Large intestine (tissue), 12 donors: ENCODE results near the gene CDH26. TPM values are rescaled to one million over a fixed set of nuclear protein-coding genes. Genes with fewer than 3 reads are reported as not detected.
A peak's percentile ranks its signal among the peaks of the same experiment; 100 is the strongest.

Experiments
- DNase-seq, 2 donors: peaks; one replicate each; pipeline versions ENCODE4 v3.0.0 to v3.0.0-alpha.2; 2013
- H3K27ac ChIP-seq: one replicate; pipeline ENCODE4 v1.5.1; 2013; ENCODE audit warnings: low read length
- H3K27me3 ChIP-seq: 2 replicates; pipeline ENCODE4 v1.6.1; 2013; ENCODE audit warnings: low read length; ENCODE audit not compliant: control insufficient read depth, insufficient read depth
- H3K36me3 ChIP-seq: 2 replicates; pipeline ENCODE4 v1.6.1; 2013; ENCODE audit warnings: low read length; ENCODE audit not compliant: control insufficient read depth, insufficient read depth
- H3K4me1 ChIP-seq: one replicate; pipeline ENCODE4 v1.6.1; 2013; ENCODE audit warnings: low read length; ENCODE audit not compliant: control insufficient read depth, insufficient read depth
- H3K4me3 ChIP-seq: one replicate; pipeline ENCODE4 v1.5.1; 2013; ENCODE audit warnings: low read length
- H3K9me3 ChIP-seq: one replicate; pipeline ENCODE4 v1.6.1; 2013; ENCODE audit warnings: mild to moderate bottlenecking, low read depth, low read length, moderate library complexity; ENCODE audit not compliant: control insufficient read depth
- WGBS: methylation state at CpG from one replicate; pipeline ENCODE4 v1.1.5; 2013; ENCODE audit warnings: low lambda C conversion rate; ENCODE audit not compliant: insufficient coverage; 5-methylcytosine and 5-hydroxymethylcytosine counted together
- long read RNA-seq, 11 donors: transcript quantifications; one replicate each; lab custom pipeline, GENCODE V29; 2026
- polyA plus RNA-seq: library from polyadenylated mRNA; unstranded; fragments of 120-200 nt; gene quantifications from one replicate; pipeline ENCODE4 v1.2.1, GENCODE V29; 2013

CDH26 gene
- 1.3 TPM for polyA plus RNA-seq
- long read RNA-seq, donor 1, result 0 reads
- long read RNA-seq, donor 2, result 0 reads
- long read RNA-seq, donor 3, result 0 reads
- long read RNA-seq, donor 4, result 0 reads
- long read RNA-seq, donor 5, result 0 reads
- long read RNA-seq, donor 6, result 0 reads
- long read RNA-seq, donor 7, result 0 reads
- long read RNA-seq, donor 8, result 0 reads
- long read RNA-seq, donor 9, result 0 reads
- long read RNA-seq, donor 10, result 0 reads
- long read RNA-seq, donor 11, result 0 reads

GRCh38 chr20:59958123-59958522, at the start of gene CDH26:
Gene CDH26 (plus strand): TSS chr20:59958423. CDS start chr20:59958727, 304 bp downstream.
- Histone ChIP-seq H3K4me3 (no peak within 1 kb of the TSS), H3K4me1 (no peaks in the 10 kb centered on the region), H3K9me3 (no peaks in the 10 kb centered on the region), H3K36me3 (no peaks in the 10 kb centered on the region), H3K27ac (no peak within 1 kb of the TSS), H3K27me3 (no peaks in the 10 kb centered on the region)
- WGBS, result 17% methylated on average over 1 of the region's 5 CpGs
- DNase-seq, result no peak

DNA sequence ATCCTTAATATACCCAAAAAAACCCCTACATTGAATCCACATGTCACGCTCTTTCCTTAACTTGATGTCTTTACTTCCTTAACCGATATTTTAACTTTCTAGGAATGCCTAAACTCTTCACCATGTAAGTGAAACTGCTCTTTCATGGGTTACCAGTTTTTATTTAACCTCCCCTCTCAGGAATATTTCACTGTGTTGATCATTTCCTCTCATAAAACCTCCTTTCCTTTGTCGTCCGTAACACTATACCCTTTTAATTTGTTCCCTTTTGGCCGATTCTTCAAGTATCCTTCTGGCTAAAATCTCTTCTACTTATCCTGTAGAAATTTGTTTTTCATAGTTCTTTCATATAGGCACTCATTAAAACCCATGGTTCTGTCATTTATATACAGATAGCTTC, 49.4 kb upstream of the CDH26 start:
- no peaks in the 10 kb centered on the region for H3K27me3 ChIP-seq
- H3K27ac ChIP-seq, result no peak overlapping the region
- H3K36me3 ChIP-seq, result no peaks in the 10 kb centered on the region
- no peak overlapping the region for H3K4me3 ChIP-seq
- no peaks in the 10 kb centered on the region for H3K9me3 ChIP-seq
- DNase-seq, result no peak
- no peaks in the 10 kb centered on the region for H3K4me1 ChIP-seq
- 84% methylated on average over 4 of the region's 5 CpGs for WGBS

DNA sequence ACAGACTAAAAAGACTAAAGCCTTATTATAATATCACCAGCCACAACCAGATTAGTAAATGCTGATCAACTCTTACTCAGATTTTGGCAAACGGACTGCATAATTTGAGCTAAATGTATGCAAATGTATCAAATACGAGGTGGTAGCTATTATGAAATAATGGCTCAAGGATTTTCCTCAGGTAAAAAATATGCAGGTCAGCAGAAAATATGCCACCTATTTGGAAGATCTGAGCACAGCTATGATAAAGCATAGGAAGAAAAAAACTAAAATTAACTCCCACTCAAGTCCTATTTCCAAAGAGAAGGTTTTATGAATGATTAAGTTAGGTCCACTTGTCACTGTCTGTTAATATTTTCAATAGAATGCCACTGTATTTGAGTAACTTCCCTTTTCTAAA, 47.2 kb upstream of the CDH26 start:
- no CpG with 5 or more reads among the region's 2 CpGs for WGBS
- no peaks in the 10 kb centered on the region for H3K36me3 ChIP-seq

GRCh38 chr20:59912609-59913008, 45.6 kb upstream of the CDH26 start:
- 50% methylated on average over 1 of the region's 4 CpGs for WGBS
- no peak for DNase-seq

More for the DNA sequence above, 47.2 kb upstream of the CDH26 start:
- no peak overlapping the region for H3K4me3 ChIP-seq
- H3K27ac ChIP-seq, result no peak overlapping the region
- DNase-seq, result no peak
- no peaks in the 10 kb centered on the region for H3K4me1 ChIP-seq
- H3K27me3 ChIP-seq, result no peaks in the 10 kb centered on the region
- H3K9me3 ChIP-seq, result no peaks in the 10 kb centered on the region

GRCh38 chr20:59920944-59921343, 37.3 kb upstream of the CDH26 start:
- Histone ChIP-seq H3K27me3 (no peaks in the 10 kb centered on the region), H3K9me3 (no peaks in the 10 kb centered on the region), H3K4me3 (no peak overlapping the region), H3K27ac (no peak overlapping the region), H3K4me1 (no peaks in the 10 kb centered on the region), H3K36me3 (no peaks in the 10 kb centered on the region)
- no peak for DNase-seq

More at GRCh38 chr20:59912609-59913008, 45.6 kb upstream of the CDH26 start:
- Histone ChIP-seq H3K27me3 (no peaks in the 10 kb centered on the region), H3K27ac (no peak overlapping the region), H3K36me3 (no peaks in the 10 kb centered on the region), H3K4me1 (no peaks in the 10 kb centered on the region), H3K4me3 (no peak overlapping the region), H3K9me3 (no peaks in the 10 kb centered on the region)

- H3K9me3 ChIP-seq, result no peaks in the 10 kb centered on the region
- H3K27ac ChIP-seq, result no peak overlapping the region
- no peaks in the 10 kb centered on the region for H3K36me3 ChIP-seq
- no peaks in the 10 kb centered on the region for H3K27me3 ChIP-seq
- no CpG with 5 or more reads among the region's 1 CpG for WGBS
- no peaks in the 10 kb centered on the region for H3K4me1 ChIP-seq
- DNase-seq, result no peak
- H3K4me3 ChIP-seq, result no peak overlapping the region
Observed at GRCh38 chr20:59923514-59923913, 34.7 kb upstream of the CDH26 start.

DNA sequence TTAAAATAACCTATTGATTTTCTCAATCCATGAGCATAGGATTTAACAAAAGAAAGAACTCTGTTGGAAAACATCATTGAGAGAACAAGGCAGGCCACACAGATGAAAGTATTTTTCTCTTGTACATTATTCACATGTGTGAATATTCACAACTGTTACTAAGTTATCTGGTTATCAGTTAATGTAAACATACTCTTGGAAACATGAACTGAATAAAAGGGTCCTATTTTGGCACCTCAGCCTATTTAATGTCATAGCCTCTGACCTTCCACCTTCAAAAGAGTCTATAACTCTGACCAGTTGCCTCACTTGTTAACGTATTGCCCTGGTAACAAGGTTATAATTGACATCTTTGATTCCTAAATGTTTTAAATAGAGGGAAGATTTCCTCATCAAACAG, 32.9 kb upstream of the CDH26 start:
- DNase-seq, result no peak
- WGBS, result no CpG with 5 or more reads among the region's 1 CpG
- Histone ChIP-seq H3K27me3 (no peaks in the 10 kb centered on the region), H3K9me3 (no peaks in the 10 kb centered on the region), H3K4me3 (no peak overlapping the region), H3K36me3 (no peaks in the 10 kb centered on the region), H3K4me1 (no peaks in the 10 kb centered on the region), H3K27ac (no peak overlapping the region)

DNA sequence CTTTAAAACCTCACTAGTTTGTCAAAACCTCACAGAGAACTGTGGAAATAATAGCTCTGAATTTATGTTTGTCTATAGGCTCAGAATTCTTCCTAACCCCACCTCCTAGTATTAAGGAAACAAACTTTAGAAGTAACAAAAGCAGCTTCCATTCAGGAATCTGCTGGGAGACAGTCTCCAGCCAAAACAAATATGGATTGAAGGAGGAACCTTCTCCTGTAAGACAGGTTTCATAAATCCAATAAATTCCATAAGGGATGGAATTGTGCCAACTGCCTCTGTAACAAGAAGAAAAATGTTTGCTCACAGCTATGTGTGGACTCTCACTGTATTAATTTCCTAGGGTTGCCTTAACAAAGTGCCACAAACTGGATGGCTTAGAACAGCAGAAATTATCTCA, 32.3 kb upstream of the CDH26 start:
- H3K4me1 ChIP-seq, result no peaks in the 10 kb centered on the region
- no peak overlapping the region for H3K27ac ChIP-seq
- no peak overlapping the region for H3K4me3 ChIP-seq
- no peaks in the 10 kb centered on the region for H3K27me3 ChIP-seq
- no peaks in the 10 kb centered on the region for H3K36me3 ChIP-seq
- peak in 1 of 2 donors; percentile 20 for DNase-seq
- no peaks in the 10 kb centered on the region for H3K9me3 ChIP-seq

- Histone ChIP-seq H3K27me3 (no peaks in the 10 kb centered on the region), H3K9me3 (peaks cover 8% of the 10 kb centered on the region), H3K4me1 (no peaks in the 10 kb centered on the region), H3K4me3 (no peak overlapping the region), H3K36me3 (no peaks in the 10 kb centered on the region), H3K27ac (no peak overlapping the region)
- DNase-seq, result no peak
- WGBS, result 90% methylated on average over 6 of the region's 9 CpGs
Observed at GRCh38 chr20:59931511-59932312, 26.5 kb upstream of the CDH26 start.

DNA sequence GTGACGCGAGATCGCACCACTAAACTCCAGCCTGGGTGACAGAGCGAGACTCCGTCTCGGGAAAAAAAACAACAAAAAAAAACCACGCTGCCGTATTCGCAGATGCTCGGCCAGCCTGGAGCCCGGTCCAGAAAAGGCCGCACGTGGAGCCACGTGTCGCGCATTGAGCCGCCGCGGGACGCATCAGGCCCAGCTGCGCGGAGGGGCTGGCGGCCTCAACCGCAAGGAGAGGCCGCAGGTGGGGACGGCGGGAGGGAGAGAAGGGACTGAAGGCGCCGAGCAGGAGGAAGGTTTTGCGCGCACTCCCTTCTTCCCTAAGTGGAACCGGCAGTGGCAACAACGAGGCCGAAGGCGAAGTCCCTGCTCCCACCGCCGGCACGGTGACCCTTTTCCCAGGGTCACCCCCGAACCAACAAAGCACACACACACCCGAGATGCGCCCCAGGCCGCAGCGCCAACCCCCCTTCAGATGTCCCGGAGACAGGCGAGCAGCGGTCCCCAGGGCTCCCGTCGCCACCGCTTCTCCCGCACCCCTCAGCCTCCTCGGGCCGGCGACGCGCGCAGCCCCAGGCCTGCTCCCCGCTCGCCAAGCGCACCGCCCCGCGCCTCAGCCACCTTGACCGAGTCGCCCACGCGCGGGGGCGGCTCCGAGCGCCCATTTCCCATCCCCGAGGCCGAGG, 25.5 kb upstream of the CDH26 start:
- H3K9me3 ChIP-seq, result peaks cover 8% of the 10 kb centered on the region
- WGBS, result no CpG with 5 or more reads among the region's 72 CpGs
- H3K36me3 ChIP-seq, result no peaks in the 10 kb centered on the region
- no peak overlapping the region for H3K4me3 ChIP-seq
- no peak for DNase-seq
- H3K4me1 ChIP-seq, result peaks cover 4% of the 10 kb centered on the region
- H3K27ac ChIP-seq, result no peak overlapping the region
- no peaks in the 10 kb centered on the region for H3K27me3 ChIP-seq
